Neural cell (in vitro differentiated cells): ENCODE data around the gene FOXC2. TPM values are rescaled to one million over a fixed set of nuclear protein-coding genes. Genes with fewer than 3 reads are reported as not detected.
A peak's percentile ranks its signal among the peaks of the same experiment; 100 is the strongest.

Experiments used
- H2AFZ ChIP-seq: fragments of 200-600, 300-800 bp; sonication (generic), shearing (Covaris generic); 2 replicates; pipeline ENCODE4 v1.6.0; 2014; ENCODE audit warnings: low read depth, mild to moderate bottlenecking, antibody characterized with exemption, low read length, moderate library complexity
- H3F3A ChIP-seq: fragments of 200-600 bp; shearing (Covaris generic); 2 replicates; pipeline ENCODE4 v1.6.1; 2016; ENCODE audit warnings: mild to moderate bottlenecking, moderate library complexity, mixed read lengths, antibody characterized with exemption, low read length; ENCODE audit not compliant: insufficient read depth, poor library complexity, severe bottlenecking
- H3K27ac ChIP-seq: fragments of 200-600, 300-800 bp; sonication (generic), shearing (Covaris generic); 2 replicates; pipeline ENCODE4 v1.5.1; 2014; ENCODE audit warnings: mild to moderate bottlenecking, low read length, moderate library complexity
- H3K27me3 ChIP-seq: fragments of 300-800, 200-600 bp; sonication (generic), shearing (Covaris generic); 2 replicates; pipeline ENCODE4 v1.6.0; 2014; ENCODE audit warnings: mild to moderate bottlenecking, low read depth, low read length, moderate library complexity; ENCODE audit not compliant: insufficient read depth
- H3K36me3 ChIP-seq: fragments of 300-800, 200-600 bp; sonication (generic), shearing (Covaris generic); 2 replicates; pipeline ENCODE4 v1.5.1; 2014; ENCODE audit warnings: mild to moderate bottlenecking, antibody characterized with exemption, low read length, moderate library complexity; ENCODE audit not compliant: insufficient read depth
- H3K4me2 ChIP-seq: fragments of 300-800, 200-600 bp; sonication (generic), shearing (Covaris generic); 2 replicates; pipeline ENCODE4 v1.6.0; 2014; ENCODE audit warnings: mild to moderate bottlenecking, low read length
- H3K4me3 ChIP-seq: fragments of 300-800, 200-600 bp; sonication (generic), shearing (Covaris generic); 2 replicates; pipeline ENCODE4 v1.5.1; 2014; ENCODE audit warnings: mild to moderate bottlenecking, low read length, moderate library complexity
- H3K79me2 ChIP-seq: fragments of 200-600 bp; shearing (Covaris generic); replicated peaks from 2 replicates; pipeline ENCODE4 v1.6.0; 2014; ENCODE audit warnings: mild to moderate bottlenecking, low read length, moderate library complexity; ENCODE audit not compliant: insufficient read depth
- H3K9ac ChIP-seq: fragments of 300-800, 200-600 bp; sonication (generic), shearing (Covaris generic); 2 replicates; pipeline ENCODE4 v1.6.1; 2016; ENCODE audit warnings: mild to moderate bottlenecking, low read length, mixed read lengths
- H3K9me2 ChIP-seq: fragments of 200-600 bp; shearing (Covaris generic); 2 replicates; pipeline ENCODE4 v1.6.1; 2016; ENCODE audit warnings: mild to moderate bottlenecking, low read length, mixed read lengths; ENCODE audit not compliant: insufficient read depth
- H3K9me3 ChIP-seq: fragments of 200-600, 300-800 bp; sonication (generic), shearing (Covaris generic); 2 replicates; pipeline ENCODE4 v1.6.1; 2016; ENCODE audit warnings: mild to moderate bottlenecking, mixed run types, low read length, moderate library complexity, mixed read lengths
- H4K20me1 ChIP-seq: fragments of 200-600 bp; shearing (Covaris generic); 2 replicates; pipeline ENCODE4 v1.6.1; 2016; ENCODE audit warnings: mild to moderate bottlenecking, mixed run types; ENCODE audit not compliant: insufficient read depth
- CTCF ChIP-seq: fragments of 450-650 bp; IDR thresholded peaks from 2 replicates; pipeline ENCODE4 v1.5.1; 2014; ENCODE audit warnings: antibody characterized with exemption, mild to moderate bottlenecking, moderate library complexity; ENCODE audit not compliant: poor library complexity, severe bottlenecking
- EP300 ChIP-seq: fragments of 450-650 bp; conservative IDR thresholded peaks from 2 replicates; pipeline ENCODE4 v1.6.1; 2014; ENCODE audit warnings: antibody characterized with exemption, mild to moderate bottlenecking, moderate library complexity; ENCODE audit not compliant: poor library complexity, severe bottlenecking
- EZH2 ChIP-seq: fragments of 200-600, 300-800 bp; shearing (Covaris generic), sonication (generic); IDR thresholded peaks from 2 replicates; pipeline ENCODE4 v1.6.1; 2014; ENCODE audit warnings: antibody characterized with exemption, low read length, borderline replicate concordance, mild to moderate bottlenecking; ENCODE audit not compliant: insufficient read depth, poor library complexity, severe bottlenecking
- MXI1 ChIP-seq: fragments of 450-650 bp; conservative IDR thresholded peaks from 2 replicates; pipeline ENCODE4 v1.6.1; 2014; ENCODE audit warnings: antibody characterized with exemption, mild to moderate bottlenecking; ENCODE audit not compliant: poor library complexity, severe bottlenecking
- POLR2AphosphoS5 ChIP-seq: IDR thresholded peaks from 2 replicates; pipeline ENCODE4 v1.6.1; 2012
- RAD21 ChIP-seq: fragments of 450-650 bp; conservative IDR thresholded peaks from 2 replicates; pipeline ENCODE4 v1.6.1; 2014; ENCODE audit warnings: antibody characterized with exemption, mild to moderate bottlenecking, moderate library complexity
- REST ChIP-seq: IDR thresholded peaks from 2 replicates; pipeline ENCODE4 v1.6.1; 2012; ENCODE audit warnings: borderline replicate concordance
- SMC3 ChIP-seq: fragments of 450-650 bp; conservative IDR thresholded peaks from 2 replicates; pipeline ENCODE4 v1.6.1; 2014; ENCODE audit warnings: antibody characterized with exemption, mild to moderate bottlenecking, moderate library complexity; ENCODE audit not compliant: poor library complexity
- TAF1 ChIP-seq: IDR thresholded peaks from 2 replicates; pipeline ENCODE4 v1.6.1; 2012; ENCODE audit warnings: low read depth
- polyA plus RNA-seq: library from polyadenylated mRNA; depleted of rRNA; stranded (reverse); fragments of >200 nt; gene quantifications from 2 replicates; pipeline ENCODE4 v1.2.3, GENCODE V29; 2014

FOXC2 gene
- polyA plus RNA-seq, 1 donor from 2014 or later: not detected

GRCh38 chr16:86565181-86565631 is 1.4 kb upstream of the FOXC2 start:
- Histone ChIP-seq H3K36me3 (no peaks in the 10 kb centered on the region), H3K4me3 (no peak overlapping the region), H2AFZ (no peak overlapping the region), H3K9me3 (no peaks in the 10 kb centered on the region), H3K27me3 (peaks cover 61% of the 10 kb centered on the region), H3F3A (no peaks in the 10 kb centered on the region), H3K27ac (no peak overlapping the region), H4K20me1 (no peaks in the 10 kb centered on the region), H3K4me2 (no peak overlapping the region), H3K9ac (no peak overlapping the region), H3K79me2 (no peaks in the 10 kb centered on the region), H3K9me2 (no peaks in the 10 kb centered on the region)
- no peak for TF ChIP-seq EZH2
- no peak for TF ChIP-seq CTCF
- TF ChIP-seq SMC3: no peak

GRCh38 chr16:86565644-86566511 is 751 bp upstream of the FOXC2 start:
- no peak overlapping the region for H3K27ac ChIP-seq
- H3K9me2 ChIP-seq: no peaks in the 10 kb centered on the region

GRCh38 chr16:86566966-86567700 is 504 bp downstream of the FOXC2 start:
- H2AFZ ChIP-seq: no peak overlapping the region

More at GRCh38 chr16:86565644-86566511, 751 bp upstream of the FOXC2 start:
- Histone ChIP-seq H4K20me1 (no peaks in the 10 kb centered on the region), H3K36me3 (no peaks in the 10 kb centered on the region), H3K4me3 (no peak overlapping the region), H3K9me3 (no peaks in the 10 kb centered on the region), H3F3A (no peaks in the 10 kb centered on the region), H3K79me2 (no peaks in the 10 kb centered on the region), H3K4me2 (no peak overlapping the region), H3K27me3 (peaks cover 68% of the 10 kb centered on the region), H2AFZ (no peak overlapping the region), H3K9ac (no peak overlapping the region)
- TF ChIP-seq TAF1 (no peak), SMC3 (no peak), MXI1 (no peak), EP300 (no peak), EZH2 (peak; percentile 96), POLR2AphosphoS5 (no peak)

More at GRCh38 chr16:86566966-86567700, 504 bp downstream of the FOXC2 start:
- H3K9me2 ChIP-seq: no peaks in the 10 kb centered on the region
- no peak overlapping the region for H3K4me2 ChIP-seq
- no peaks in the 10 kb centered on the region for H3F3A ChIP-seq
- no peak overlapping the region for H3K9ac ChIP-seq
- TF ChIP-seq TAF1 (no peak), SMC3 (no peak), RAD21 (no peak), POLR2AphosphoS5 (no peak), CTCF (no peak), MXI1 (no peak), REST (no peak), EZH2 (no peak), EP300 (no peak)
- no peaks in the 10 kb centered on the region for H3K36me3 ChIP-seq
- H3K9me3 ChIP-seq: no peaks in the 10 kb centered on the region
- H3K27me3 ChIP-seq: peaks cover 80% of the 10 kb centered on the region
- H3K27ac ChIP-seq: no peak overlapping the region
- H3K79me2 ChIP-seq: no peaks in the 10 kb centered on the region
- H3K4me3 ChIP-seq: no peak overlapping the region
- H4K20me1 ChIP-seq: no peaks in the 10 kb centered on the region
